ENCODE data around the gene PAQR9. TPM values are rescaled to one million over a fixed set of nuclear protein-coding genes. Genes with fewer than 3 reads are reported as not detected.

The PAQR9 gene
- total and polyA plus RNA-seq, 2 donors (not counting 3 experiments of a cell fraction or from before 2014, with no cell fraction given): not detected

DNA sequence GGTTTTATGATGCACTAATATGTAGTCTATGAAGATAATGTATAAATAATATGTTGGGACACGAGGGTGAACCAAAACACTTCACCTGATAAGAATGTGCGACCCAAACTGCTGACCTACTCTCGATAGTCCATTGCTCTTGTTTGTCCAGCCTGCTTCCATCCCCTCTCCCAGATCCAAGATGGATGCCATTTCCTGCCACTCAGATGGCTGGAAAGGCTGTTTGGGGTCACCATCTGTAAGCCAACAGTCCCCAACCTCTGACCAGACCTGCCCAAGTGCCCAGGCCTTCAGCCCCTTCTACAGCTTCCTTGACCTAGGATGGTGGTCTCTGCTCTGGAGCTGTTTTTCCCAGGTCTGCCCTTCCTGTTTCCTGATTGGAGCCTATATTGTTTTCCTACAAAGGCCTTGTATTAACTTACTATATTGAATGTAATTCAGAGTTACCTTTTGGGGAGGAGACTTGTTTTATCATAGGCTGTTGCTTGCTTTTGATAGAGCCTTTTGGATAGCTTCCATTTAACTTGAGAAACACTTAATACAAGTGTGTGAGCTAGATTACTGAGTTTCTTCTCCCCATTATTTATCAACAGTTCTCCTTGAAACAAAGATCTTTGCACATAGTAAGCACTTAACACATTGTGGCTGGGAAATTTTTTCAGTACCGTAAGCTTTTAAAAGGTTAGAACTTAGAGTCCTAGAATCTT, 5.0 kb upstream of the PAQR9 start:
- DNase-seq (ENCODE audit: low read depth, low spot score): no peak
- no TSS peak for BruUV-seq (replicated peaks)
- Histone ChIP-seq H3K4me2 (ENCODE audit: insufficient read depth, low read length) (no peak overlapping the region), H3K36me3 (ENCODE audit: control insufficient read depth in 2 of 2, extremely low read depth in 1 of 2, insufficient read depth in 2 of 2, low read length in 2 of 2) (no peaks in the 10 kb centered on the region), H3K9ac (replicated peaks; ENCODE audit: extremely low read depth, insufficient read depth, low read length) (no peak overlapping the region), H3K27ac (ENCODE audit: insufficient read depth, low read depth, low read length) (no peak overlapping the region), H3K9me1 (replicated peaks; ENCODE audit: control insufficient read depth, extremely low read depth, insufficient read depth, low read length) (no peaks in the 10 kb centered on the region), H3K9me3 (replicated peaks; ENCODE audit: control insufficient read depth, insufficient read depth, low read length) (no peaks in the 10 kb centered on the region), H3K4me3 (replicated peaks in 1 of 3; ENCODE audit: insufficient read depth in 1 of 3, low read depth in 1 of 3, low read length in 3 of 3) (no peak overlapping the region), H2AFZ (ENCODE audit: low read depth, low read length) (no peak overlapping the region), H3K27me3 (ENCODE audit: control insufficient read depth in 2 of 2, insufficient read depth in 2 of 2, low read length in 2 of 2) (peaks cover 23 to 49% of the 10 kb centered on the region in 2 experiments), H3K4me1 (ENCODE audit: control insufficient read depth, extremely low read depth, insufficient read depth, low read length) (no peaks in the 10 kb centered on the region), H3K79me2 (ENCODE audit: control insufficient read depth, insufficient read depth, low read length) (no peaks in the 10 kb centered on the region), H4K20me1 (replicated peaks; ENCODE audit: control insufficient read depth, extremely low read depth, insufficient read depth, low read length) (no peaks in the 10 kb centered on the region)
- ChIA-PET CTCF (interaction anchor here (1.3 to 1.6 kb wide), 2 partner anchors 19 to 140 kb away, joined by 3 read pairs; no protein-coding TSS in a partner anchor), POLR2A (no interaction called here)
- intact Hi-C loops (cut with micrococcal nuclease): no loop called here
- no peak for FAIRE-seq
- dilution Hi-C loops (cut with MboI; ENCODE audit: extremely low pct_ligation_motif_present, low sequenced_read_pairs): no loop called here
- no peak for TF ChIP-seq MYC (IDR thresholded peaks at IDR 0.05; ENCODE audit: low read depth, low read length)
- TF ChIP-seq GATA2 (IDR thresholded peaks at IDR 0.05; ENCODE audit: insufficient read depth, insufficient read length, low read depth, low read length): no peak
- no peak for TF ChIP-seq JUN (IDR thresholded peaks at IDR 0.05; ENCODE audit: borderline replicate concordance, insufficient read depth, insufficient read length, low read depth)
- TF ChIP-seq, protein P1, sequence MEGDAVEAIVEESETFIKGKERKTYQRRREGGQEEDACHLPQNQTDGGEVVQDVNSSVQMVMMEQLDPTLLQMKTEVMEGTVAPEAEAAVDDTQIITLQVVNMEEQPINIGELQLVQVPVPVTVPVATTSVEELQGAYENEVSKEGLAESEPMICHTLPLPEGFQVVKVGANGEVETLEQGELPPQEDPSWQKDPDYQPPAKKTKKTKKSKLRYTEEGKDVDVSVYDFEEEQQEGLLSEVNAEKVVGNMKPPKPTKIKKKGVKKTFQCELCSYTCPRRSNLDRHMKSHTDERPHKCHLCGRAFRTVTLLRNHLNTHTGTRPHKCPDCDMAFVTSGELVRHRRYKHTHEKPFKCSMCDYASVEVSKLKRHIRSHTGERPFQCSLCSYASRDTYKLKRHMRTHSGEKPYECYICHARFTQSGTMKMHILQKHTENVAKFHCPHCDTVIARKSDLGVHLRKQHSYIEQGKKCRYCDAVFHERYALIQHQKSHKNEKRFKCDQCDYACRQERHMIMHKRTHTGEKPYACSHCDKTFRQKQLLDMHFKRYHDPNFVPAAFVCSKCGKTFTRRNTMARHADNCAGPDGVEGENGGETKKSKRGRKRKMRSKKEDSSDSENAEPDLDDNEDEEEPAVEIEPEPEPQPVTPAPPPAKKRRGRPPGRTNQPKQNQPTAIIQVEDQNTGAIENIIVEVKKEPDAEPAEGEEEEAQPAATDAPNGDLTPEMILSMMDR (IDR thresholded peaks at IDR 0.05; ENCODE audit: extremely low read depth in 1 of 2, insufficient read depth in 1 of 2, low read depth in 1 of 2, low read length in 2 of 2): no peak
- TF ChIP-seq, protein P2, sequence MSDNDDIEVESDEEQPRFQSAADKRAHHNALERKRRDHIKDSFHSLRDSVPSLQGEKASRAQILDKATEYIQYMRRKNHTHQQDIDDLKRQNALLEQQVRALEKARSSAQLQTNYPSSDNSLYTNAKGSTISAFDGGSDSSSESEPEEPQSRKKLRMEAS (IDR thresholded peaks at IDR 0.05; ENCODE audit: insufficient read depth, insufficient read length): no peak
- no peak for TF ChIP-seq FOS (IDR thresholded peaks at IDR 0.05; ENCODE audit: borderline replicate concordance, insufficient read depth, low read length)
- no peak for TF ChIP-seq EZH2 (IDR thresholded peaks at IDR 0.05; ENCODE audit: borderline replicate concordance, low read depth, low read length, severe bottlenecking)
- no peak for TF ChIP-seq POLR2AphosphoS5 (IDR thresholded peaks at IDR 0.05; ENCODE audit: insufficient read depth, low read depth, low read length)
- TF ChIP-seq POLR2A (IDR thresholded peaks at IDR 0.05; ENCODE audit: low read depth, low read length): no peak

Data from endothelial cell of umbilical vein (primary cell).